K562 (cell line): ENCODE results near the gene MAGI2. TPM values are rescaled to one million over a fixed set of nuclear protein-coding genes. Genes with fewer than 3 reads are reported as not detected.

ENCODE experiments used
- ATAC-seq: fragments of 200-7000 bp; cut with Tn5 transposase; 3 replicates; pipeline ENCODE4 v1.9.1; 2020; ENCODE audit warnings: moderate library complexity
- BruUV-seq: library from RNA; stranded (reverse); fragments of 400-500 nt; replicated peaks from 2 replicates; lab custom pipeline; 2021; lab: Mats Ljungman, UMichigan
- CTCF ChIA-PET: fragments of 300-600 bp; formaldehyde crosslinking; extraction: SDS; loops from one replicate; lab custom pipeline; 2021; ENCODE audit warnings: low intra/inter-chr PET ratio; lab: Yijun Ruan, JAX
- POLR2A ChIA-PET: fragments of 300-600, 350-650 bp; sonication (Branson Sonifier 250); formaldehyde crosslinking; extraction: SDS; loops from one replicate; lab custom pipeline; 2021; ENCODE audit warnings: antibody characterized with exemption, inconsistent platforms; lab: Yijun Ruan, JAX
- DNase-seq, 4 experiments: peaks; one replicate each; pipeline versions ENCODE4 v3.0.0 to v3.0.0-alpha.2; 2011 to 2018; ENCODE audit warnings: low spot score in 3 of 4, mixed read lengths in 3 of 4; ENCODE audit errors: extremely low read depth in 1 of 4
- FAIRE-seq: peaks from 2 replicates; lab custom pipeline; 2011; peaks lifted over from hg19 to GRCh38; lab: Jason Lieb, UNC
- H2AFZ ChIP-seq: 2 replicates; pipeline ENCODE4 v1.6.0; 2011; ENCODE audit warnings: low read depth, low read length, control low read depth, inconsistent platforms
- H3K27ac ChIP-seq: fragments of 200-600 bp; 3 replicates; pipeline ENCODE4 v1.8.0; 2011; ENCODE audit warnings: low read depth, mild to moderate bottlenecking, control low read depth, inconsistent platforms, low read length, moderate library complexity, mixed read lengths; ENCODE audit errors: extremely low read depth
- H3K27me3 ChIP-seq, 2 experiments: fragments of 300-600 bp in 1 of 2; 2 replicates in 1 of 2; 3 replicates in 1 of 2; pipeline versions ENCODE4 v1.6.0 to v1.8.0; 2011; ENCODE audit warnings: inconsistent platforms in 2 of 2, low read length in 2 of 2, mild to moderate bottlenecking in 1 of 2, mixed read lengths in 1 of 2, moderate library complexity in 1 of 2; ENCODE audit not compliant: control insufficient read depth in 2 of 2, insufficient read depth in 2 of 2
- H3K36me3 ChIP-seq: fragments of 300-600 bp; 3 replicates; pipeline ENCODE4 v1.8.0; 2011; ENCODE audit warnings: mild to moderate bottlenecking, low read length, inconsistent platforms; ENCODE audit not compliant: control insufficient read depth, insufficient read depth
- H3K4me1 ChIP-seq, 2 experiments: fragments of 200-600 bp in 1 of 2; replicated peaks in 1 of 2; 2 replicates in 1 of 2; 3 replicates in 1 of 2; pipeline versions ENCODE4 v1.5.1 to v1.8.0; 2011; ENCODE audit warnings: inconsistent platforms in 2 of 2, low read length in 2 of 2, mild to moderate bottlenecking in 1 of 2, mixed read lengths in 1 of 2, moderate library complexity in 1 of 2; ENCODE audit not compliant: control insufficient read depth in 2 of 2, insufficient read depth in 2 of 2
- H3K4me2 ChIP-seq: 2 replicates; pipeline ENCODE4 v1.6.1; 2011; ENCODE audit warnings: low read length, control low read depth, inconsistent platforms, mixed read lengths; ENCODE audit not compliant: insufficient read depth
- H3K4me3 ChIP-seq: fragments of 200-600 bp; sonication (generic), shearing (Covaris generic); 2 replicates; pipeline ENCODE4 v1.5.1; 2016; ENCODE audit warnings: control low read depth, inconsistent platforms
- H3K79me2 ChIP-seq: fragments of 200-600 bp; 3 replicates; pipeline ENCODE4 v1.8.0; 2011; ENCODE audit warnings: low read length, inconsistent platforms; ENCODE audit not compliant: control insufficient read depth, insufficient read depth
- H3K9ac ChIP-seq, 2 experiments: 2 replicates each; pipeline versions ENCODE4 v1.6.0 to v1.6.1; 2011; ENCODE audit warnings: low read depth in 2 of 2, low read length in 2 of 2, control low read depth in 1 of 2, inconsistent platforms in 1 of 2, mild to moderate bottlenecking in 1 of 2, mixed read lengths in 1 of 2; ENCODE audit not compliant: insufficient read depth in 1 of 2
- H3K9me1 ChIP-seq: one replicate; pipeline ENCODE4 v1.6.0; 2011; ENCODE audit warnings: inconsistent platforms, mild to moderate bottlenecking, low read length, moderate library complexity; ENCODE audit not compliant: control insufficient read depth, insufficient read depth
- H3K9me3 ChIP-seq: replicated peaks from 2 replicates; pipeline ENCODE4 v1.5.1; 2011; ENCODE audit warnings: low read depth, low read length, inconsistent platforms; ENCODE audit not compliant: control insufficient read depth, insufficient read depth
- H4K20me1 ChIP-seq: replicated peaks from 2 replicates; pipeline ENCODE4 v1.6.1; 2011; ENCODE audit warnings: low read length, inconsistent platforms, mixed read lengths; ENCODE audit not compliant: control insufficient read depth, insufficient read depth
- CSDE1 ChIP-seq, 2 experiments: fragments of 450-650 bp; IDR thresholded peaks; 2 replicates each; pipeline ENCODE4 v1.6.1; 2016; ENCODE audit warnings: mild to moderate bottlenecking in 1 of 2
- EHMT2 ChIP-seq: fragments of 450-650 bp; IDR thresholded peaks from 2 replicates; pipeline ENCODE4 v1.6.1; 2018; ENCODE audit warnings: antibody characterized with exemption
- ETV6 ChIP-seq, 3 experiments: fragments of 150-350 bp in 1 of 3; sonication (generic) in 1 of 3; formaldehyde crosslinking in 1 of 3; IDR thresholded peaks; 2 replicates each; pipeline versions ENCODE4 v1.6.1 to v1.8.0; 2014 to 2022; ENCODE audit warnings: borderline replicate concordance in 2 of 3, low read depth in 2 of 3, antibody characterized with exemption in 1 of 3, low read length in 1 of 3, mild to moderate bottlenecking in 1 of 3, missing genetic modification reagents in 1 of 3
- NFE2 ChIP-seq: IDR thresholded peaks from 2 replicates; pipeline ENCODE4 v1.6.1; 2014; ENCODE audit warnings: antibody characterized with exemption, low read depth
- NFRKB ChIP-seq: fragments of 450-650 bp; IDR thresholded peaks from 2 replicates; pipeline ENCODE4 v1.6.1; 2016; ENCODE audit warnings: low read depth
- TEAD4 ChIP-seq, 2 experiments: sonication (generic) in 1 of 2; formaldehyde crosslinking in 1 of 2; IDR thresholded peaks; 2 replicates each; pipeline versions ENCODE4 v1.6.1 to v1.8.0; 2012 to 2022; ENCODE audit warnings: borderline replicate concordance in 1 of 2, inconsistent platforms in 1 of 2, low read length in 1 of 2, mild to moderate bottlenecking in 1 of 2, missing genetic modification reagents in 1 of 2
- ZNF232 ChIP-seq: sonication (generic); formaldehyde crosslinking; IDR thresholded peaks from 2 replicates; pipeline ENCODE4 v1.8.0; 2022; ENCODE audit warnings: mild to moderate bottlenecking, missing genetic modification reagents
- WGBS: fragments of 100-300 bp; shearing (Covaris generic); methylation state at CpG from one replicate; pipeline ENCODE4 v1.1.6; 2016; ENCODE audit warnings: low coverage, mixed read lengths; ENCODE audit not compliant: insufficient coverage; ENCODE audit errors: missing lambda C conversion rate; 5-methylcytosine and 5-hydroxymethylcytosine counted together
- in situ Hi-C: fragments of 300-500 bp; cut with MboI; formaldehyde crosslinking; loops from 4 replicates; pipeline ENCODE4 v1.15.0; 2018; ENCODE audit warnings: inconsistent platforms, mixed read lengths
- intact Hi-C: fragments of 100-400 bp; cut with micrococcal nuclease; formaldehyde crosslinking; loops from 2 replicates; pipeline ENCODE4 v1.14.2; 2022
- polyA plus RNA-seq, 8 experiments: library from polyadenylated mRNA; depleted of rRNA in 4 of 8; stranded (reverse) in 5 of 8; unstranded in 3 of 8; fragments of >200 nt; fragmentation: Nextera tagmentation in 2 of 8; fragmentation: Illumina TruSeq in 1 of 8; extraction: Ambion mirVana in 2 of 8; extraction: Trizol in 1 of 8; gene quantifications; 2 replicates each; pipeline versions ENCODE4 v1.2.1 to v1.2.3, GENCODE V29; 2011 to 2014; ENCODE audit warnings: inconsistent platforms in 1 of 8, missing spikeins in 1 of 8
- total RNA-seq, 7 experiments: library from RNA; depleted of rRNA in 6 of 7; stranded (reverse); fragments of >200 nt in 6 of 7; fragmentation: Illumina TruSeq in 2 of 7; extraction: Trizol in 2 of 7; gene quantifications; 2 replicates each; pipeline versions ENCODE4 v1.2.1 to v1.2.3, GENCODE V29; 2011 to 2021; ENCODE audit warnings: low replicate concordance in 1 of 7
- TF ChIP-seq, protein P1 (sequence below), 2 experiments: fragments of 450-650 bp; formaldehyde crosslinking in 1 of 2; IDR thresholded peaks; 2 replicates each; pipeline versions ENCODE4 v1.4.0 to v1.6.1; 2014 to 2020; ENCODE audit warnings: mild to moderate bottlenecking in 2 of 2, borderline replicate concordance in 1 of 2, low read depth in 1 of 2
- TF ChIP-seq, protein P2 (sequence below): fragments of 450-650 bp; formaldehyde crosslinking; IDR thresholded peaks from 2 replicates; pipeline ENCODE4 v1.4.0; 2020; ENCODE audit warnings: mild to moderate bottlenecking, moderate library complexity

MAGI2 gene
- total and polyA plus RNA-seq, 9 of the 15 experiments (the other 6 are each of a cell fraction or from before 2014, with no cell fraction given) = 0.27 to 1.4 (median 0.70) TPM

DNA sequence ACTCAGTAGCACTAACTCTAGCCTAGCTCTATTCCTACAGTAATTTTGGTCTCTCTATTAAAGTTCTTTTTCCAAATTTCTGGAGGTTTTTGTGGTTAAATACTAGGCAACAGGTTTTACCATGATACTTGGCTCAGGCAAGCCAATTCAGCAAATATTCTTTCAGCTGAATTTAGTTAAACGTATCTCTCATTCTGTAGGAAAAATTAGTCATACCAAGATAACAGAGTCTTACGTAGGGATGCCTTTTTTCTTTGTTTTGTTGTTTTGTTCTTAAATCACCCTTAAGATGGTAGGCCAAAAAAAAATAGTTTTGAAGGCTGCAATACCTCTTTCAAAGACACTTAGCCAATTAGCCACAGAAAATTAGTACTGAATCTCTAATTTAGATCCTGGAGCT, 180.5 kb downstream of the MAGI2 start:
- H2AFZ ChIP-seq = no peak overlapping the region
- no peaks in the 10 kb centered on the region for H3K4me1 ChIP-seq
- WGBS = 0% methylated on average over 2 of the region's 2 CpGs
- H3K4me2 ChIP-seq = no peak overlapping the region
- CTCF ChIA-PET = no interaction called here
- H3K27me3 ChIP-seq = no peaks in the 10 kb centered on the region
- H3K9ac ChIP-seq = no peak overlapping the region
- TF ChIP-seq, protein P1, sequence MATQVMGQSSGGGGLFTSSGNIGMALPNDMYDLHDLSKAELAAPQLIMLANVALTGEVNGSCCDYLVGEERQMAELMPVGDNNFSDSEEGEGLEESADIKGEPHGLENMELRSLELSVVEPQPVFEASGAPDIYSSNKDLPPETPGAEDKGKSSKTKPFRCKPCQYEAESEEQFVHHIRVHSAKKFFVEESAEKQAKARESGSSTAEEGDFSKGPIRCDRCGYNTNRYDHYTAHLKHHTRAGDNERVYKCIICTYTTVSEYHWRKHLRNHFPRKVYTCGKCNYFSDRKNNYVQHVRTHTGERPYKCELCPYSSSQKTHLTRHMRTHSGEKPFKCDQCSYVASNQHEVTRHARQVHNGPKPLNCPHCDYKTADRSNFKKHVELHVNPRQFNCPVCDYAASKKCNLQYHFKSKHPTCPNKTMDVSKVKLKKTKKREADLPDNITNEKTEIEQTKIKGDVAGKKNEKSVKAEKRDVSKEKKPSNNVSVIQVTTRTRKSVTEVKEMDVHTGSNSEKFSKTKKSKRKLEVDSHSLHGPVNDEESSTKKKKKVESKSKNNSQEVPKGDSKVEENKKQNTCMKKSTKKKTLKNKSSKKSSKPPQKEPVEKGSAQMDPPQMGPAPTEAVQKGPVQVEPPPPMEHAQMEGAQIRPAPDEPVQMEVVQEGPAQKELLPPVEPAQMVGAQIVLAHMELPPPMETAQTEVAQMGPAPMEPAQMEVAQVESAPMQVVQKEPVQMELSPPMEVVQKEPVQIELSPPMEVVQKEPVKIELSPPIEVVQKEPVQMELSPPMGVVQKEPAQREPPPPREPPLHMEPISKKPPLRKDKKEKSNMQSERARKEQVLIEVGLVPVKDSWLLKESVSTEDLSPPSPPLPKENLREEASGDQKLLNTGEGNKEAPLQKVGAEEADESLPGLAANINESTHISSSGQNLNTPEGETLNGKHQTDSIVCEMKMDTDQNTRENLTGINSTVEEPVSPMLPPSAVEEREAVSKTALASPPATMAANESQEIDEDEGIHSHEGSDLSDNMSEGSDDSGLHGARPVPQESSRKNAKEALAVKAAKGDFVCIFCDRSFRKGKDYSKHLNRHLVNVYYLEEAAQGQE (IDR thresholded peaks at IDR 0.05; ENCODE audit: borderline replicate concordance) = no peak
- TF ChIP-seq, protein P1 (CRISPR knock-in tag; IDR thresholded peaks at IDR 0.05; ENCODE audit: low read depth) = no peak
- no peak for TF ChIP-seq TEAD4 (IDR thresholded peaks at IDR 0.05; ENCODE audit: low read length)
- no peak for TF ChIP-seq TEAD4 (CRISPR knock-in tag; IDR thresholded peaks at IDR 0.05; ENCODE audit: borderline replicate concordance)
- no peak for TF ChIP-seq NFRKB
- no peak for TF ChIP-seq CSDE1 (IDR thresholded peaks at IDR 0.05)
- TF ChIP-seq NFE2 = no peak
- TF ChIP-seq, protein P2, sequence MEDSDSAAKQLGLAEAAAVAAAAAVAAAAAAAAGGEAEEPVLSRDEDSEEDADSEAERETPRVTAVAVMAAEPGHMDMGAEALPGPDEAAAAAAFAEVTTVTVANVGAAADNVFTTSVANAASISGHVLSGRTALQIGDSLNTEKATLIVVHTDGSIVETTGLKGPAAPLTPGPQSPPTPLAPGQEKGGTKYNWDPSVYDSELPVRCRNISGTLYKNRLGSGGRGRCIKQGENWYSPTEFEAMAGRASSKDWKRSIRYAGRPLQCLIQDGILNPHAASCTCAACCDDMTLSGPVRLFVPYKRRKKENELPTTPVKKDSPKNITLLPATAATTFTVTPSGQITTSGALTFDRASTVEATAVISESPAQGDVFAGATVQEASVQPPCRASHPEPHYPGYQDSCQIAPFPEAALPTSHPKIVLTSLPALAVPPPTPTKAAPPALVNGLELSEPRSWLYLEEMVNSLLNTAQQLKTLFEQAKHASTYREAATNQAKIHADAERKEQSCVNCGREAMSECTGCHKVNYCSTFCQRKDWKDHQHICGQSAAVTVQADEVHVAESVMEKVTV (CRISPR knock-in tag) = no peak
- no peak for TF ChIP-seq ETV6 (IDR thresholded peaks at IDR 0.05; ENCODE audit: borderline replicate concordance in 1 of 2, low read depth in 2 of 2, low read length in 1 of 2)
- no peak for TF ChIP-seq ETV6 (CRISPR knock-in tag; IDR thresholded peaks at IDR 0.05; ENCODE audit: borderline replicate concordance)
- no peak for TF ChIP-seq ZNF232 (CRISPR knock-in tag)
- TF ChIP-seq EHMT2 = no peak
- BruUV-seq = no TSS peak
- no peaks in the 10 kb centered on the region; the same call in 1 of the 2 replicates for H3K9me3 ChIP-seq
- H3K9me1 ChIP-seq = no peaks in the 10 kb centered on the region
- ATAC-seq (no peak), DNase-seq (no peak), FAIRE-seq (no peak)
- H3K79me2 ChIP-seq = no peaks in the 10 kb centered on the region
- no peaks in the 10 kb centered on the region for H4K20me1 ChIP-seq
- no peaks in the 10 kb centered on the region for H3K36me3 ChIP-seq
- POLR2A ChIA-PET = interaction anchor here (0.7 kb wide), 1 partner anchor 194 kb away, joined by 3 read pairs; no protein-coding TSS in a partner anchor
- no peak overlapping the region for H3K4me3 ChIP-seq
- intact Hi-C loops = no loop called here
- no peak overlapping the region for H3K27ac ChIP-seq
- in situ Hi-C loops = no loop called here
